GM19455 (cell line): ENCODE results near the gene COL23A1.

Experiments used
- ATAC-seq: cut with Tn5 transposase; IDR thresholded peaks from one replicate; pipeline ENCODE4 v1.9.1; 2021; ENCODE audit not compliant: unreplicated experiment

COL23A1 gene

DNA sequence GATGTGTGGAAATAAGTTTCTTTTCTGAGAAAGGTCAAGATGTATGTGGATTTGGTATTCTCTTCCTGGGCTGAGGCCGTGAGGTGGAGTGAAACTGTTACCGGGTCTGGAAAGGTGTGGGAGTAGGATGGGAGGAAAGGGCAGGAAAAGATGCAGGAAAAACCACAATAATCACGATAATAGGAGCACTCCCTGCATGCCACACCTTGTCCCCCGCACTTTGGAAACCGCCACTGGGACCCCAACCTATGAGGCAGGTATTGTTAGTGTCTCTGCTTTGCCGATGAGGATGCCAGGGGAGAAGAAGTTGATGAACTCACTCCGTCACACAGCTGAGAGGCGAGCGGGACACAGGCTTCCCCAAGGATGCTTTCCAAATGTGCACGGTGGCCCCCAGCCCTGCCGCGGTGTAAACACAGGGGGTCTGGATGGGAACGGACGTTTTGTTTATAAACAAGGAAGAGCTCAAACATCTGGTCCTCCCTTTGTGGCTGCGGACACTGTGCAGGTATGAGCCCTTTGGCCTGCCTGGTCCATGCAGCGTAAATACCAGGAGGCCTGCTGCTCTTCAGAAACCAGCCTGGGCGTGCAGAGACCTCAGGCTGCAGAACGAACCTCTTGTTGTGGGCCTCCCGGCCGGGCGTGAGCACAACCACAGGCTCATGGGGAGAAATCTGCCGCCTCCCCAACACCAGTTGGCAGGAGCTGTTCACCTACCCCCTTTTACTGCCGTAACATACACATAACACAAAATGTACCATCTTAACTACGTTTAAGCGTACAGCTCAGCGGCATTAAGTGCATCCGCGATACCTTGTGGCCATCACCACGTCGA lies 126.7 kb downstream of the COL23A1 start:
- ATAC-seq = no peak

DNA sequence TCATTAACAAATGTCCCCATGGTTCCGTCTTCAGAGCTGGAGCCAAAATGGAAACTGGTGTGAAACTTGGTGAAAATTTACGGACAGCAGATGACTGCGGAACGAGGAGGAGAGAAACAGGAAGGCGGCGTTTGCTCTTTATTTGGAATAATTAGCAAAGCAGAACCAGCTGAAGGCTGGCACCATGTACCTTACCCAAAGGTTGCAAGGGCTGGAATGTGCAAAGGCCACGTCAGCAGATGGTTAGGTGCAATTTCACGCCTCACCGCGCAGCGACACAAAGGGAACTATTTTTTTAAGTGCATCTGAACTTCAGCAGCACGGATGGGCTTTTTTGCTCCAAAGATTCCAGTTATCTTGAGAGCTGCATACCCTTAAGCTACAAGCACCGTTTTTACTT lies 127.4 kb downstream of the COL23A1 start:
- no peak for ATAC-seq

DNA sequence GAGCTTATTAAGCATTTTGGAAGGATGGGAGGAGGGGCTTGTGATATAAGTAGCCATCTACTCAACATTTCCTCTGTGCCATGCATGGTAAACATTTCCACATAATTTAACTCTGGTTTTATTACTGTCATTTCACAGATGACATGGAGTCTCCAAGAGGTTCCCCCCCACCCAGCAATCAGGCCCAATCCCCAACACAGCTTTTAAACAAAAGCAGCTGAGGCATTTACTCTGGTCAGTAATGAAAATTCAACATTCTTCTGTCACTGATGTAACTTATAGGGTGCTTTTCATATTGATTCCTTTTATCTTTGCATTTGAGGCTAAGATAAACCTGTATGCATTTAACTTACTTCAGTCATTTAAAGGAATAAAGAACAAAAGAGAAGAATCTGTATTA lies 128.1 kb downstream of the COL23A1 start:
- ATAC-seq = no peak

DNA sequence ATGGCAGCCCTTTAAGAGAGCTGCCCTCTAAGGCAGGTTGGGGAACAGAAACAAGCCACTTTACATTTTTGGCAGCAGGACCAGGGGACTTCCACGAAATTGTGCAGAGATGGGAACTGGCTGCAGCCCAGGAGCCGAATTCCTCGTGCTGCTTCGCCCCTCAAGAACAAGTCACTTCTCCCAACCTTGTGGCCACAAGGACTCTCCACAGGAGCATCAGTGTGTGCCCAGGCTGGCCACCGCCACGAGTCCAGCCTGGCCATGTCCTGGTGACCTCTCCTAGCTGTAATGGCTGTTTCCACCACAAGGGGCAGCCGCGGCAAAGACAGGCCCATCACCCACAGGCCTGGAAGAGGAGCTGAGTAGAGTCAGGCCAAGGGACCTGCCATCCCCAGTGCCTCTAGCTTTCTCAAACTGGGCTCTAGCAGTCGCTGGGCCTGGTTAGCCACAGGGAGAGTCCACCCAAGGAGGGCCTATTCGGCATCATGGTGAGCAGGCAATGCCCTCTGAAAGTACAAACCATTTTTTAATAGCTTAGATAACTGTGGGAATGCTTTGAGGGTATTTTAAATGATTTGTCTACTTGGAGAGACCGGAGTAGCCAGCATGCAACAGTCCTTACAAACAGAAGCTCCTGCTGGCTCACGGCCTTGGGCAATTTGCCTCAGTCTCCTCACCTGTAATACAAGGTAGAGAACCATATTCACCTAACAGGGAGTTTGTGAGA lies 129.0 kb downstream of the COL23A1 start:
- no peak for ATAC-seq

DNA sequence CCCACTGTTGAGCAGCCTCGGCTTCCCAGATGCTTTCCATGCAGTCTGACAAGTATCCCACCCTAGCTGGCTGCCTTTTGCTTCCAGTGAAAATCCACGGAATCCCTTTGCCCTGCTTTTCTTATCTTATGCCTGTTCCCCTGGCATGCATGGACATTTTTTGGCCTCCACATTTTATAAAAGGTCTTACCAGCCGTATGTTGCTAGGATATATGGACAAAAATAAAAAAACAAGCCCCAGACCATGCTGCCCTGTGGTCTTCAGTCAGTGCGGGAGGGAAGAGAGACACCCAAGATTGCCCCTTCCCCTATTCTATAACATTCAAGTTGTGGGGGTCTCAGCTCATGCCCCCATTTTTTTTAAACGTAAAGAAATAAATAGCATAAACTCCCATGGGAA lies 129.6 kb downstream of the COL23A1 start:
- no peak for ATAC-seq

DNA sequence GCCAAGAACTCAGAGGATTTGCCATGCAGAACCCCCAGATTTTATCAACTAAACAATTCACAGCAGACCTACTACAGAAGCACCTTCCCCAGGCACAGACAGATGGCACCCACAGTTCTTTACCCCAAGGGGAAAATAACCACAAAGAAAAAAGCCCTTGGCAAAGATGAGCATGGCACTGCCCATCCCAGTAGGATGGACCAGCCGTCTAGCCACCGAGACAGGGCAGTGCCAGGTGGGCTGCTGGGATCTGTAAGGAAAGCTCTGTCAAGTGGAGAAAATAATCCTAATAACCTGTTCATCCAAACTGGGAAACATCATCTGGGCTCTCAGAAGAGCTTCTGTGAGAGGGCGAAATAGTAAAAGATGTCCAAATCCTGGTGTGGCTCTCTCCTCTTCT lies 130.0 kb downstream of the COL23A1 start:
- no peak for ATAC-seq

DNA sequence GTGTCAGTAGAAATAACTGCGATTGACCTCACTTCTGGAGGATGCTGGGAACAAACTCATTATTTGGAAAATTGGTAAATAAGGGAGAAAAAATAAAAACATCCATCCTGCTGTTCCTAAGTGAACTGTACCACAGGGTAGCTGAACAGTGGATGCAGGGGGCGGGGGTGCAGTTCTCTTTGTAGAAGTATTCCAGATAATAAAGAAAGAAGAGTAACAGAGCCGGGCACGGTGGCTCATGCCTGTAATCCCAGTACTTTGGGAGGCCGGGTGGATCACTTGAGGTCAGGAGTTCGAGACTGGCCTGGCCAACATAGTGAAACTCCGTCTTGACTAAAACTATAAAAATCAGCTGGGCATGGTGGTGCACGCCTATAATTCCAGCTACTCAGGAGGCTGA lies 132.1 kb downstream of the COL23A1 start:
- ATAC-seq = no peak

DNA sequence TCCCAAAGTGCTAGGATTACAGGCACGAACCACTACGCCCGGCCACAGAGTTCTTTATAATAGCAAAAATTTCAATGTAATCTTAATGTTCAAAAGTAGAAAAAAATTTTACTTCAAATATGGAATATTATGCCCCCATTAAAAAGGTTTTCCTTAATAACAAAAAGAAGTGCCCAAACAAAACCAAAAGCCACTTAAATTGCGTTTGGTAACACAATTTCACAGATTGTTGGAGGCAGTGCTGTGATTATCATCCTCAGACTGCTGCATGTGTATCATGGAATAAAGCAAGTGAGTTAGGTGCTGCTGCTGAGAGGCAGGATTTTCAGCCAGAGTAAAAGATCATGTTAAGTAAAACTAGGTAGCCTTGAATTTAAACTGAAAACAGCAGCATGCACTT lies 132.7 kb downstream of the COL23A1 start:
- ATAC-seq = no peak

DNA sequence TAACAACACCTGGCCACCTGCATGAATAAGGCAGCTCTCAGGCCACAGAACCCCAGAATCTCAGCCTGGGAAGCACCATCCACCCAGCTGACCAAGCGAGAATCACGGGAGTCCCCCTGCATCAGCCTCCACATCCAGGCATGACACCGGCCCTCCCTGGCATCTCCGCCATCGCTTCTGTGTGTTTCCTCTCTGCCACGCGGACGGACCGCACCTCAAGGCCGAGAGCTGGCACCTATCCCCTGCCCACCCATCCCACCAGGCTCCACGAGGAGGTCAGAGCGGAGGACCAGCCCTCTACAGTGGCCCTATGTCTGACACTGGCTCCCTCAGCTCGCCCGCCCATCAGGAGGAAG lies 134.7 kb downstream of the COL23A1 start:
- ATAC-seq = no peak

DNA sequence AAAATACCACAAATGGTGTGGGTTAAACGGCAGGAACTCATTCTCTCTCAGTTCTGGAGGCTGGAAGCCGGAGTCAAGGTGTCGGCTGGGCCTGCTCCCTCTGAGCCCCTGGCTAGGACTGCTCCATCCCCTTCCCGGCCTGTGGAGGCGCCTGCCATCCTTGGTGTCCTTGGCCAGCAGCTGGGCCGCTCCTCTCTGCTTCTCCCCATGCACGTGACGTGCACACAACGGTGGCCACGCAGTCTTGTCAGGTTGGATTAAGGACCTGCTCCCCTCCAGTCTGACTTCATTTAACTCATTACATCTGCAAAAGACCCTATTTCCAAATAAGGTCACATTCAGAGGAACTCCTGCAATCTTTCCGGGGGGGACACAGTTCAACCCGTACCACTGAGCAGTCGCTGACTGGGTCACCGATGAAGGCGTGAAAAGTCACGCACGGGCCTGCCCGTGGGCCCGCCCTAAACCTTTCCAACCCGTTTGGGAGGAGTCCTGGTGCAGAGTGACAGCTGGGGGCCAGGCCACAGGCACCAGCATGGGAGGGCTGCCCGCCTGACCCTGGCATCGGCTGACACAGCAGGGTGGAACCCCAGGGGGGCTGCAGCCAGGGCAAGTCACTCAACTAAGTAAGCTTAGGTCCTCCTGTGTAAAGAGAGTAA lies 135.2 kb downstream of the COL23A1 start:
- no peak for ATAC-seq

DNA sequence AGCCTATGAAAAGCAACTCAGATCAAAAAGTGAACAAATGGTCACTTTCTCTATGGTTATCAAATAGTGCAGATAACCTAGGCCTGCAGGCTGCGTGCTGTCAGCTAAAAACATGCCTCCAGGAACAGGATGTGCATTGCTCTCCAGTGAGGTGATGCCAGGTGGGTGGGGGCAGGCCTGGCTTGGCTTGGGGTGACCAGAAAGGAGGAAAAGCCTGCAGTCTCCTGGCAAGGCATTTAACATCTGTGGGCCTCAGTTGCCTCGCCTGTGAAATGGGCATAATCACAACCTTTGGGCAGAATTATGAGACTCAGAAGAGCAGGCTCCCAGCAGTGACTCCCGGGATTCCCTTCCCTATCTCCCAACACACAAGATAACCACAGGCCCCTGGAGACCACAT lies 135.9 kb downstream of the COL23A1 start:
- no peak for ATAC-seq

DNA sequence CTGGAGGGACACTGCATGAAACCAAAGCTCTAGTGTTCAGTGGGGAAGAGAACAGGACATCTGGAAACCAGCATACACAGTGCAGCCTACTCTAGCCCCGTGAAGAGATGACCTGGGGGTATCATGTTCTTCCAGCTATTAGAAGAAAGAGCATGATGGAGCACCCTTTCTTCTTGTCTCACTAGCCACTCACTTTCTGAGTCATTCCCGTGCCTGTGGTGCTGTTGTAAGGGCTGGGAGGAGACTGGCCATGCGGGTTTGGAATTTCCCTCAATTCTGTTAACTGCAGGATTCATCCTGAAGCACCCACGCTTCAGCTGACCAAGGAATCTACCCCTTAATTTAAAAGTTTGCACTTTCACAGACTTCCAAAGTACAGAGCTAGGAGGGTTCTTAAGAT lies 137.0 kb downstream of the COL23A1 start:
- ATAC-seq = no peak

DNA sequence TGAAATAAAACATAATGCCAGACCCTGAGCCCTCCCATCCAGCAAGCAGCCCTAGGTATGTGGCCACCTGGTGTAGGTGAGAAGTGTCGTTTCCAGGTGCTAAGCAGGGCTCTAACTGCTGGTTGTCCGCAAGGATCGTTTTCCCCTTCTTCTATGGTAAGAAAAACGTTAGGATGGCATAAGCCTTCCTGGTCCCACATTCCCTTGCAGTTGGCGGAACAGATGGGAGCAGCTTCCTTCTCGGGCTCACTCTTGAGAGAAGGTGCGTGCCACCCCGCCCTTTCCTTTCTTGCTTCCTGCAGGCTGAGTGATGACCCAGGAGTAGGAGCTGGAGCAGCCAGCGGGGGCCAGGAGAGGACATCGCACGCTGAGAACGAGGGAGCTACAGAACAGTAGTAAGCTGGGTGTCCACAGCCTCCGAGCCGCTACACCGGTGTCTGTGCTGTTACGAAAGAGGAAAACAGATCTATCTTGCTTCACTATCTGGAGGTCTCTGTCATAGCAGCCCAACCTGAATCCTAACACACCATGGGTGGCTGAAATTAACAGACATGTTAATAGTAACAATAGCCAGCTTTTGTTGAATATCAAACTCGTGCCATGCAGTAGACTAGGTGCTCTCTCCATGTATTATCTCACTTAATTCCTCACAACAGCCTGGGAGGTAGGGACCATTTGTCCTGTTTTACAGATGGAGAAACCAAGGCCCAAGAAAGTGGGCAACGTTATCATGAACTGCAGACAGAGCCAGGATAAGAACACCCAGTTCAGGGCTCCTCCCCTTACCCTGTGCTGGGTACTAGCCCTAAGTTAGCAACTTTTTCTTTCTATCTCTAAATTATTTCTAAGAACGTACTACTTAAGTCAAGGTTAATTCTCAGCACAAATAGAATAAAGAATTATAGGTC lies 139.8 kb downstream of the COL23A1 start:
- no peak for ATAC-seq

DNA sequence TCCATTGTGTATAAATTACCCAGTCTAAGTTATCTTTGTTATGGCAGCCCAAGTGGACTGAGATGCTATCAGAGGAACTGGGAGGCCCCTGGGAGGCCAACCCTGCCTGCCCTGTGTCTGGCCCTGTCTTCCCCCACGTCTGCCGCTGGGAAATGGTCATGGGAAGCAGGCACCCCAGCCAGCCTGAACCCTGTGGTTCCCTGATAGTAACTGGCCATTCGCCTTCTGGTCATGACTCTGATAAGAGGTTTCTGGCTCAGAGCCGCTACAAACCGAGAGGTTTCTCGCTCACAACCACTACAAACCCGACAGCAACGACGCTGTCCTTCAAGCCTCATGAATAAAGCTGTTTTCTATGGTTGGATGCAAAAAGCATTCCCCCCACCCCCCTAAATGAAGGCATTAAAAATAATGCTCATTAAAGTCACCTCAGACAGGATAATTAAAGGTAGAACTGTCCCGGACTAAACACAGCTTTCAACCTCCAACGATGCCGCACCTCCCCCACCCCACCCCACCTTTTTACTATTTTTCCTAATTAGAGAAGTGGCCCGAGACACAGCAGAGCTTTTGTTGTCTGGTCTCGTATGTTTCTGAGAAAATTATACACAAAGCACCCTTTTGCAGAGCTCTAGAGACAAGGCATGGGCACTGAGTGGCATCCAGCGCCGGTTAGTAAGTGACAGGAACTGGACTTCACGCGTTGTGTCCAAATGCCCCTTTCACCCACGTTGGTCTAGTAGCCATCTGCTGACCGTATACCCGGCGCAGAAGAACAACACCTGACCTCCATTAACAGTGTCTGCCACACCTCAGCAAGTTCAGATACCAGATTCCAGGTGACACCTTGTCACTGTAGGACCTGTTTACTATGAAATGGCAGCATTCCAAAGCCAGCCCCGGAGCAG lies 140.8 kb downstream of the COL23A1 start:
- no peak for ATAC-seq

DNA sequence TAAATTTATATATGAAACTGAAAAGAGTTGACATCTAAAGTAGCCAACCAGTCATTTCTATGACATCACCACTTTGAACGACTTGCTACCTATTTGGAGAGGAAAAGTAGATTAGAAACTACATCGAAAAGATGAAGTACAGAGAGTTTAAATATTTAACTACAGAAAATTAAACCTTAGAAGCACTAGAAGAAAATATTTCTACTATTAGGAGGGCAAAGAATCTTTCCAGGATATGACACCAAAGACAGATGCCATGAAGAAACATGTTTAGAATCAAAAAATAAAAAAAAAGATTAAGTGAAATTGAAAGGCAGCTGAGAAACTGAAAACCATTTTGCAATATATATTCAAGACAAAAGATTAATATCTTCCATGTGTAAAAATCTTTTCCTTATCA lies 144.7 kb downstream of the COL23A1 start:
- no peak for ATAC-seq

DNA sequence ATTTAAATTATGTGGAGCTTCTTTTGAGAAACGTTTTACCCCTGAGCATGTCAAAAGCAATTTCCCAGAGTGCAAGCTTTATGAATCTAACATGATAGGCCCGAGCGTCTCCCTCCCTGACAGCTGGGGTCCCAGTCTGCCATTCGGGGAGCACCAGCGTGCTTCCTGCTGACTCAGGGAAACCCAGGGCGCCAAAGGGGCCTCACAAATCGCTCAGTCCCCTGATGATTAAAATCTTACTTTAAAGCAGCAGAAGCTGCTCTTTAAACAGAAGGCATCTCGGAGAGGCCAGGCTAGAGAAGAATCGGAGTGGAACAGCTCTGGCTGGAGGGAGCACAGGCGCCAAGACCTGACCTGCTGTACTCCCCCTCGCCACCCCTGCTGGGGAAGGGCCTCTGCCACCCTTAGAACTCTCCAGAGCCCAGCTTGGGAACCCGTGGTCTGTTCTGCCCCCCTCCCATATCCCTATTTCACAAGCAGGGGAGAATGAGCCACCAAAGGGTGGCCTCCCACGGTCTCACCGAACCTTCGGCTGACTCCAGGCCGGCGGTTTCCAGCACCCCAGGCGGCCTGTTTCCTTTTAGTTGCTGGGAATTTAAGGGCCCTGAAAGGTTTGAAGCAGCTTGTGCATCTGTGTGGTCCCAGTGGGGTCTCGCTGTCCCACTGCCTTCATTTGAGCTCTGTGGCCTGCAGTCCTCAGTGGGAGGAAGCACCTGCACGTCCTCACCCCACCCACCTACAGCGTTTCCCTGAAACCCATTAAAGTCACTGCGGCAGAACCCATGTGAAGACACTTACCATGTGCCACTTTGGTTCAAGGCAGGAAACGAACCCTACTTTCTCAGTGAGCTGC lies 147.6 kb downstream of the COL23A1 start:
- no peak for ATAC-seq

DNA sequence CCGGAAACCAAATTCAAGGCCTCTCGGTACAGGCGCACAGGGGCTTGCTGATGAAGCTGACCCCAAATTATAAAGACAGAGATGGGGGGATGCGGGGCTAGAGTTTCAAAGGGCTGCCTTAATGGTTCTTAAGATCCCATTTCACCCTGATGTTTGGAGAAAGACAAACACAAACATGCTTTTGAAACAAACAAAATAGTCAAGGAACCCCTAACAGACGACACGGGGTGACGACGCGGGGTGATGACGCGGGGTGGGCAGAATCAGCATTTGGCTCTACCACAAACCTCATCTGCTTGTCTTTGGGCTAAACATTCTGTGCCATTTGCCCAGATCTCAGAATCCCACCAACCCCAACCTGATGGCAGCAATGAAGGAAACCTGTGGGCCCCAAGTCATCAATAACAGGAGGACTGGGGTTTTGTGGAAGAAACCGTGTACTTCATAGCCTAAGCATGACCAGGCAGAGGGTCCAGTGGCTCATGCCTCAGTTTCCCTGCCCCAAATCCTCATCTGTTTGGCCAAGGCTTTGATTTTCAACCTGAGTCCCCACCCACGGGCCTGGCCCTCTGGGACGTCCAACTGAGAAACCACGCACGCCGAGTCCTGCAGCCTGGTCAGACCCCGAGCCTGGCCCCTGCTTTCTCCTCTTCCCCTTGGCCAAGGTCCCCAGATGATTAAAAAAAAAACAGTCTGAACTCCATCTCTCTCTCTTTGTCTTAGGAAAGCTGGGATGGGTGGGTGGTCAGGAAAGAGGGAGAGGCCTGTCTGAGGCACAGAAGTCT lies 148.5 kb downstream of the COL23A1 start:
- ATAC-seq = no peak

DNA sequence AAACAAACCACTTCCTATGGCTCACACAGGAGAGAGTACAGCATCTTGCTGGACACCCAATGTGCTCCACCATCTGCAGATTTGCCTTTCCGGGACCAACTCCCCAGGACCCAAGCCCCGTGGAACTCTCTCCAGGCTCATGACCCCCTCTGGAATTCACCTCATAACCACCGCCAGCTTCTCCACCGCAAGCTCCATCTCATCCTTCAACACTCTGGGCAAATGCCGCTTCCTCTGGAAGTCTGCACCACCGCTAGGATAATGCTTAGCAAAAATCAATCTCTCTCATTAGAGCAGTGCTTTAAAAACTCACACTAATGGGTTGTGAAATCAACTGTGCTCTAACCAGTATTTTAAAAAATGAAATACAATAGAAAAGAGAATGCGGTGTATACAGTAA lies 150.0 kb downstream of the COL23A1 start:
- ATAC-seq = no peak
